ENCODE data around the gene RBM4. TPM values are rescaled to one million over a fixed set of nuclear protein-coding genes. Genes with fewer than 3 reads are reported as not detected.

Gene RBM4
- total RNA-seq, 3 donors from 2014 or later (not counting 1 experiment from before 2014, with no cell fraction given) = 219 to 241 (median 224) TPM

- DNase-seq (no peak), ATAC-seq (no peak)
- H3K9me3 Mint-ChIP-seq = no peaks in the 10 kb centered on the region
- TF ChIP-seq, protein P1, sequence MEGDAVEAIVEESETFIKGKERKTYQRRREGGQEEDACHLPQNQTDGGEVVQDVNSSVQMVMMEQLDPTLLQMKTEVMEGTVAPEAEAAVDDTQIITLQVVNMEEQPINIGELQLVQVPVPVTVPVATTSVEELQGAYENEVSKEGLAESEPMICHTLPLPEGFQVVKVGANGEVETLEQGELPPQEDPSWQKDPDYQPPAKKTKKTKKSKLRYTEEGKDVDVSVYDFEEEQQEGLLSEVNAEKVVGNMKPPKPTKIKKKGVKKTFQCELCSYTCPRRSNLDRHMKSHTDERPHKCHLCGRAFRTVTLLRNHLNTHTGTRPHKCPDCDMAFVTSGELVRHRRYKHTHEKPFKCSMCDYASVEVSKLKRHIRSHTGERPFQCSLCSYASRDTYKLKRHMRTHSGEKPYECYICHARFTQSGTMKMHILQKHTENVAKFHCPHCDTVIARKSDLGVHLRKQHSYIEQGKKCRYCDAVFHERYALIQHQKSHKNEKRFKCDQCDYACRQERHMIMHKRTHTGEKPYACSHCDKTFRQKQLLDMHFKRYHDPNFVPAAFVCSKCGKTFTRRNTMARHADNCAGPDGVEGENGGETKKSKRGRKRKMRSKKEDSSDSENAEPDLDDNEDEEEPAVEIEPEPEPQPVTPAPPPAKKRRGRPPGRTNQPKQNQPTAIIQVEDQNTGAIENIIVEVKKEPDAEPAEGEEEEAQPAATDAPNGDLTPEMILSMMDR (IDR thresholded peaks at IDR 0.05) = no peak
- H3K27me3 Mint-ChIP-seq (ENCODE audit: low read depth in 2 of 2) = no peaks in the 10 kb centered on the region
- no peaks in the 10 kb centered on the region for H3K36me3 Mint-ChIP-seq
- H3K27ac Mint-ChIP-seq = peak overlapping the region in 1 of 2 donors; percentile 29
- intact Hi-C loops (cut with micrococcal nuclease) = loop anchor here (1.0 kb wide), 3 partner anchors 141 to 378 kb away; no protein-coding TSS in a partner anchor
- 89% methylated on average over 15 of the region's 15 CpGs for WGBS (ENCODE audit: insufficient coverage)
- H3K4me3 Mint-ChIP-seq = no peak overlapping the region
- H3K4me1 Mint-ChIP-seq = peaks cover 0 to 11% of the 10 kb centered on the region in 2 donors
- H3K27me3 ChIP-seq (ENCODE audit: control insufficient read depth, insufficient read depth, low read length) = no peaks in the 10 kb centered on the region
- H3K4me3 ChIP-seq (ENCODE audit: low read length) = no peak overlapping the region
- no peaks in the 10 kb centered on the region for H3K36me3 ChIP-seq (ENCODE audit: control insufficient read depth, insufficient read depth, low read length)
- H3K9me3 ChIP-seq (ENCODE audit: control insufficient read depth, insufficient read depth, low read length) = no peaks in the 10 kb centered on the region
- peaks cover 5% of the 10 kb centered on the region for H3K4me1 ChIP-seq (ENCODE audit: control insufficient read depth, insufficient read depth, low read length)
- H3K27ac ChIP-seq (ENCODE audit: low read length) = no peak overlapping the region
Measured at GRCh38 chr11:66693356-66694055, 55.0 kb downstream of the RBM4 start.

GRCh38 chr11:66694056-66694410 is 55.5 kb downstream of the RBM4 start:
- peak overlapping the region in 1 of 2 donors; percentile 44 for H3K27ac Mint-ChIP-seq
- ATAC-seq (no peak), DNase-seq (no peak)
- H3K4me3 Mint-ChIP-seq = no peak overlapping the region
- WGBS (ENCODE audit: insufficient coverage) = 92% methylated on average over 13 of the region's 13 CpGs
- TF ChIP-seq, protein P1 (IDR thresholded peaks at IDR 0.05) = no peak
- Histone ChIP-seq H3K4me3 (ENCODE audit: low read length) (no peak overlapping the region), H3K4me1 (ENCODE audit: control insufficient read depth, insufficient read depth, low read length) (peaks cover 5% of the 10 kb centered on the region), H3K27me3 (ENCODE audit: control insufficient read depth, insufficient read depth, low read length) (no peaks in the 10 kb centered on the region), H3K36me3 (ENCODE audit: control insufficient read depth, insufficient read depth, low read length) (no peaks in the 10 kb centered on the region), H3K27ac (ENCODE audit: low read length) (no peak overlapping the region), H3K9me3 (ENCODE audit: control insufficient read depth, insufficient read depth, low read length) (no peaks in the 10 kb centered on the region)
- no peaks in the 10 kb centered on the region for H3K9me3 Mint-ChIP-seq
- H3K36me3 Mint-ChIP-seq = no peaks in the 10 kb centered on the region
- intact Hi-C loops (cut with micrococcal nuclease) = loop anchor here (1.0 kb wide), 3 partner anchors 140 to 377 kb away; no protein-coding TSS in a partner anchor
- H3K4me1 Mint-ChIP-seq = peaks cover 0 to 11% of the 10 kb centered on the region in 2 donors
- no peaks in the 10 kb centered on the region for H3K27me3 Mint-ChIP-seq (ENCODE audit: low read depth in 2 of 2)

GRCh38 chr11:66694732-66695207 is 56.3 kb downstream of the RBM4 start:
- Mint-ChIP-seq H3K27me3 (ENCODE audit: low read depth in 2 of 2) (no peaks in the 10 kb centered on the region), H3K4me3 (no peak overlapping the region), H3K4me1 (peaks cover 0 to 11% of the 10 kb centered on the region in 2 donors), H3K36me3 (no peaks in the 10 kb centered on the region), H3K27ac (peak overlapping the region in 1 of 2 donors; percentile 44), H3K9me3 (no peaks in the 10 kb centered on the region)
- Histone ChIP-seq H3K27ac (ENCODE audit: low read length) (no peak overlapping the region), H3K9me3 (ENCODE audit: control insufficient read depth, insufficient read depth, low read length) (no peaks in the 10 kb centered on the region), H3K36me3 (ENCODE audit: control insufficient read depth, insufficient read depth, low read length) (no peaks in the 10 kb centered on the region), H3K4me1 (ENCODE audit: control insufficient read depth, insufficient read depth, low read length) (peaks cover 5% of the 10 kb centered on the region), H3K4me3 (ENCODE audit: low read length) (no peak overlapping the region), H3K27me3 (ENCODE audit: control insufficient read depth, insufficient read depth, low read length) (no peaks in the 10 kb centered on the region)
- DNase-seq (peak; percentile 74 to 92), ATAC-seq (peak; percentile 82 to 98 (median 96))
- intact Hi-C loops (cut with micrococcal nuclease) = loop anchor here (1.0 kb wide), 3 partner anchors 140 to 377 kb away; no protein-coding TSS in a partner anchor
- TF ChIP-seq, protein P1 (IDR thresholded peaks at IDR 0.05) = peak; percentile 74
- WGBS (ENCODE audit: insufficient coverage) = 22% methylated on average over 6 of the region's 6 CpGs

Other genes with a start within 250 kb of the RBM4 start
- not detected for gene NPAS4, start 217.7 kb upstream of the RBM4 start, total RNA-seq
- gene MRPL11, start 199.9 kb upstream of the RBM4 start, total RNA-seq = 10 to 100 TPM; 20.7 to 24.2 (median 23.9) TPM
- gene PELI3, start 171.8 kb upstream of the RBM4 start, total RNA-seq = 1 to 10 TPM; 5.3 to 6.3 (median 5.6) TPM
- gene DPP3, start 158.3 kb upstream of the RBM4 start, total RNA-seq = 10 to 100 TPM; 37.4 to 42.9 (median 38.6) TPM
- 10 to 100 TPM; 12.5 to 22.5 (median 18.1) TPM for gene BBS1, start 128.1 kb upstream of the RBM4 start, total RNA-seq
- 10 to 100 TPM; 18.5 to 34.9 (median 28.9) TPM for gene ZDHHC24, start 92.7 kb upstream of the RBM4 start, total RNA-seq
- gene ACTN3, start 91.8 kb upstream of the RBM4 start, total RNA-seq = under 1 TPM; 0.33 to 1.00 (median 0.50) TPM
- 10 to 100 TPM; 17.1 to 27.0 (median 24.8) TPM for gene CTSF, start 70.1 kb upstream of the RBM4 start, total RNA-seq
- gene CCDC87, start 45.6 kb upstream of the RBM4 start, total RNA-seq = under 1 TPM; 0.40 to 0.68 (median 0.49) TPM
- gene CCS, start 45.5 kb upstream of the RBM4 start, total RNA-seq = 10 to 100 TPM; 27.1 to 35.6 (median 32.4) TPM
- gene RBM14, start 22.1 kb upstream of the RBM4 start, total RNA-seq = 100 to 1,000 TPM; 289 to 325 (median 307) TPM
- 10 to 100 TPM; 11.1 to 23.0 (median 12.4) TPM for gene RBM4B, start 39.2 kb downstream of the RBM4 start, total RNA-seq
- gene SPTBN2, start 90.5 kb downstream of the RBM4 start, total RNA-seq = 1 to 10 TPM in 1 of 3 donors, not detected in 2; 1.1 TPM
- gene RCE1, start 204.7 kb downstream of the RBM4 start, total RNA-seq = 10 to 100 TPM; 41.3 to 47.0 (median 41.7) TPM
- 1 to 10 TPM; 1.2 to 3.4 (median 2.0) TPM for gene LRFN4, start 218.4 kb downstream of the RBM4 start, total RNA-seq